ENCODE data around the gene E2F2.
"Not testable (repeated sequence)": the region's sequence is repeated elsewhere in the genome, so short reads cannot be mapped to it uniquely, and the experiment has no call there.

E2F2 gene

GRCh38 chr1:23524716-23525401 is 6.2 kb downstream of the E2F2 start:
- no peak for DNase-seq (ENCODE audit: low read depth)

- no peak for DNase-seq (ENCODE audit: low read depth)
Measured at GRCh38 chr1:23524163-23524562, 6.9 kb downstream of the E2F2 start.

- DNase-seq (ENCODE audit: low read depth) = no peak
Measured at GRCh38 chr1:23522244-23522982, 8.6 kb downstream of the E2F2 start.

- no peak for DNase-seq (ENCODE audit: low read depth)
Measured at GRCh38 chr1:23521588-23521987, 9.4 kb downstream of the E2F2 start.

GRCh38 chr1:23517581-23517980 is 13.5 kb downstream of the E2F2 start:
- DNase-seq (ENCODE audit: low read depth) = no peak

- no peak for DNase-seq (ENCODE audit: low read depth)
Measured at GRCh38 chr1:23515905-23516304, 15.1 kb downstream of the E2F2 start.

- no peak for DNase-seq (ENCODE audit: low read depth)
Measured at GRCh38 chr1:23514111-23514679, 16.8 kb downstream of the E2F2 start.

- no peak for DNase-seq (ENCODE audit: low read depth)
Measured at GRCh38 chr1:23509896-23510295, 21.1 kb downstream of the E2F2 start.

GRCh38 chr1:23506376-23507107 is 24.5 kb downstream of the E2F2 start:
- no peak for DNase-seq (ENCODE audit: low read depth)

- no peak for DNase-seq (ENCODE audit: low read depth)
Measured at GRCh38 chr1:23505851-23506250, 25.2 kb downstream of the E2F2 start.

- DNase-seq (ENCODE audit: low read depth) = not testable (repeated sequence)
Measured at GRCh38 chr1:23504156-23504555, 26.9 kb downstream of the E2F2 start.

- no peak for DNase-seq (ENCODE audit: low read depth)
Measured at GRCh38 chr1:23502951-23503350, 28.1 kb downstream of the E2F2 start.

- DNase-seq (ENCODE audit: low read depth) = no peak
Measured at GRCh38 chr1:23500466-23500865, 30.6 kb downstream of the E2F2 start.

GRCh38 chr1:23497777-23498439 is 33.1 kb downstream of the E2F2 start:
- DNase-seq (ENCODE audit: low read depth) = no peak

GRCh38 chr1:23496490-23497181 is 34.4 kb downstream of the E2F2 start:
- DNase-seq (ENCODE audit: low read depth) = no peak

GRCh38 chr1:23494836-23495235 is 36.2 kb downstream of the E2F2 start:
- DNase-seq (ENCODE audit: low read depth) = not testable (repeated sequence)

GRCh38 chr1:23492776-23493175 is 38.3 kb downstream of the E2F2 start:
- DNase-seq (ENCODE audit: low read depth) = not testable (repeated sequence)

GRCh38 chr1:23492132-23492720 is 38.8 kb downstream of the E2F2 start:
- DNase-seq (ENCODE audit: low read depth) = no peak

- DNase-seq (ENCODE audit: low read depth) = no peak
Measured at GRCh38 chr1:23489842-23490241, 41.2 kb downstream of the E2F2 start.

- DNase-seq (ENCODE audit: low read depth) = no peak
Measured at GRCh38 chr1:23485002-23485332, 46.1 kb downstream of the E2F2 start.

Measured in stromal cell of bone marrow (primary cell).